Breast epithelium (tissue), 3 donors: ENCODE results near the gene KLK13.

Experiments used
- CTCF ChIP-seq, 3 donors: fragments of 450-650 bp; IDR thresholded peaks; one replicate each; pipeline ENCODE4 v1.5.1; 2016 to 2017; ENCODE audit warnings: antibody characterized with exemption in 3 of 3, mild to moderate bottlenecking in 3 of 3, moderate library complexity in 3 of 3
- POLR2A ChIP-seq: fragments of 450-650 bp; IDR thresholded peaks from one replicate; pipeline ENCODE4 v1.6.1; 2016; ENCODE audit warnings: antibody characterized with exemption, mild to moderate bottlenecking, moderate library complexity
- POLR2AphosphoS5 ChIP-seq, 3 donors: sonication (generic); formaldehyde crosslinking; IDR thresholded peaks; one replicate each; pipeline ENCODE4 v1.6.1; 2017; ENCODE audit warnings: antibody characterized with exemption in 3 of 3

- no peak for TF ChIP-seq POLR2A
- no peak for TF ChIP-seq CTCF (IDR thresholded peaks at IDR 0.05)
- TF ChIP-seq POLR2AphosphoS5 (IDR thresholded peaks at IDR 0.05), result no peak
These were observed 49.3 kb upstream of the KLK13 start for GRCh38 chr19:51114087-51114729.
